Loucy (cell line): Measurements from ENCODE around the gene TCEAL8.

Experiments used
- CTCF ChIP-seq: fragments of 200-600 bp; sonication (generic); conservative IDR thresholded peaks from 2 replicates; pipeline ENCODE4 v1.5.1; 2014; ENCODE audit warnings: mild to moderate bottlenecking, antibody characterized with exemption, low read length
- EZH2phosphoT487 ChIP-seq: fragments of 200-600 bp; IDR thresholded peaks from 2 replicates; pipeline ENCODE4 v1.6.1; 2018; ENCODE audit warnings: antibody characterized with exemption, mild to moderate bottlenecking, moderate library complexity, borderline replicate concordance

GRCh38 chrX:103256651-103257050 is 1.7 kb upstream of the TCEAL8 start:
- TF ChIP-seq EZH2phosphoT487 (no peak), CTCF (no peak)
